Chondrocyte (in vitro differentiated cells): Measurements from ENCODE around the gene TMEM154. TPM values are rescaled to one million over a fixed set of nuclear protein-coding genes. Genes with fewer than 3 reads are reported as not detected.

Experiments
- DNase-seq: peaks from one replicate; pipeline ENCODE4 v3.0.0; 2021; ENCODE audit warnings: mixed read lengths, low spot score
- H3K27ac Mint-ChIP-seq: one replicate; pipeline ENCODE4 v1.8.0; 2021; ENCODE audit warnings: mild to moderate bottlenecking, moderate library complexity, mixed read lengths; ENCODE audit not compliant: unreplicated experiment
- H3K27me3 Mint-ChIP-seq: 2 replicates; pipeline ENCODE4 v1.8.0; 2021; ENCODE audit warnings: low read depth, mixed read lengths
- H3K36me3 Mint-ChIP-seq: 2 replicates; pipeline ENCODE4 v1.8.0; 2021; ENCODE audit warnings: low read depth, mixed read lengths
- H3K4me1 Mint-ChIP-seq: 2 replicates; pipeline ENCODE4 v1.8.0; 2021; ENCODE audit warnings: low read depth, mild to moderate bottlenecking, mixed read lengths
- H3K4me3 Mint-ChIP-seq: one replicate; pipeline ENCODE4 v1.8.0; 2021; ENCODE audit warnings: mild to moderate bottlenecking, moderate library complexity, mixed read lengths; ENCODE audit not compliant: unreplicated experiment
- H3K9me3 Mint-ChIP-seq: 2 replicates; pipeline ENCODE4 v1.8.0; 2021; ENCODE audit warnings: low read depth, mixed read lengths
- CTCF ChIP-seq: fragments of 200-600 bp; sonication (generic); IDR thresholded peaks from 2 replicates; pipeline ENCODE4 v1.5.0; 2021; ENCODE audit warnings: antibody characterized with exemption, mild to moderate bottlenecking, moderate library complexity
- total RNA-seq: library from RNA; stranded (reverse); gene quantifications from 3 replicates; pipeline ENCODE4 v1.2.1, GENCODE V29; 2021

The TMEM154 gene
- total RNA-seq, 1 donor from 2014 or later, result 2.2 TPM

DNA sequence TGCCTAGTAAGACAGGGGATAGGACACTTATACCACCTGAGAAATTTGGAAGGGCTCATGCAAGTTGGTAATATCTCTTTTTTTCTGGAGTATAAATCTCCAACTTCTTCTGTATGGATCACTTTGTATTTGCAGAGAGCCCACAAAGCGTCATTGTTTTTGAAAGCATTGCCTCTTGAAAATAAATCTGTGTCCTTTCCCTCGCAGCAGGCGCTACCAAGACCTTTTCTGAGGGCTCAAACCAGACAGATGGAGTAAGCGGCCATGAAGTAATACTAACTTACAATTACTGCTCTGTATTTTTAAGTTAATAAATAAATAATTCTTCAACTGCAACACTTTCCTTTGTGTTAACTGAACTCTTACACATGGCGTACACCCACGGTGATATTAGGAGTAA lies 87.9 kb downstream of the TMEM154 start:
- Mint-ChIP-seq H3K4me3 (no peak overlapping the region), H3K4me1 (peaks cover 21% of the 10 kb centered on the region), H3K9me3 (peaks cover 1% of the 10 kb centered on the region), H3K27me3 (peaks cover under 1% of the 10 kb centered on the region), H3K27ac (no peak overlapping the region), H3K36me3 (no peaks in the 10 kb centered on the region)
- DNase-seq, result no peak
- TF ChIP-seq CTCF, result no peak

GRCh38 chr4:152591396-152591795 lies 88.4 kb downstream of the TMEM154 start:
- Mint-ChIP-seq H3K27ac (peak overlapping the region; percentile 57), H3K36me3 (no peaks in the 10 kb centered on the region), H3K9me3 (peaks cover 6% of the 10 kb centered on the region), H3K4me3 (peak overlapping the region; percentile 48), H3K4me1 (peaks cover 21% of the 10 kb centered on the region), H3K27me3 (no peaks in the 10 kb centered on the region)
- no peak for TF ChIP-seq CTCF
- no peak for DNase-seq

GRCh38 chr4:152590179-152591031 lies 89.4 kb downstream of the TMEM154 start:
- H3K4me1 Mint-ChIP-seq, result peaks cover 21% of the 10 kb centered on the region
- H3K27me3 Mint-ChIP-seq, result no peaks in the 10 kb centered on the region
- peaks cover 6% of the 10 kb centered on the region for H3K9me3 Mint-ChIP-seq
- H3K4me3 Mint-ChIP-seq, result peak overlapping the region; percentile 35
- no peaks in the 10 kb centered on the region for H3K36me3 Mint-ChIP-seq
- DNase-seq, result no peak
- no peak for TF ChIP-seq CTCF
- H3K27ac Mint-ChIP-seq, result peak overlapping the region; percentile 57

DNA sequence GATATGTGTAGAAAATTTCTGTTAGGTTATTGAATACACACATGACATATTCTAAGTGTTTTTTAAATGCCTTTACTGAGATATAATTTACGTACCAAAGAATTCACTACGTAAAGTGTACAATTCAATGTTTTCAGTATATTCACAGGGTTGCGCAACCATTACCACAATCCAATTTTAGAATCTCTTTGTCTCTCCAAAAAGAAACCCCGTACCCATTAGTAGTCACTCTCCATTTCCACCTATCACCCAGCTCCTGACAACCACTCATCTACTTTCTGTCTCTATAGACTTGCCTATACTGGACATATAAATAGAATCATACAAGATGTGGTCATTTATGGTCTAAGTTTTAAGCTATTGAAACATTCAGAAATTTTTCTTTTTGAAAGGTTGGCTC lies 90.9 kb downstream of the TMEM154 start:
- no peak overlapping the region for H3K4me3 Mint-ChIP-seq
- H3K27me3 Mint-ChIP-seq, result no peaks in the 10 kb centered on the region
- peaks cover 6% of the 10 kb centered on the region for H3K9me3 Mint-ChIP-seq
- H3K36me3 Mint-ChIP-seq, result no peaks in the 10 kb centered on the region
- no peak for TF ChIP-seq CTCF
- peaks cover 21% of the 10 kb centered on the region for H3K4me1 Mint-ChIP-seq
- no peak overlapping the region for H3K27ac Mint-ChIP-seq
- DNase-seq, result no peak

DNA sequence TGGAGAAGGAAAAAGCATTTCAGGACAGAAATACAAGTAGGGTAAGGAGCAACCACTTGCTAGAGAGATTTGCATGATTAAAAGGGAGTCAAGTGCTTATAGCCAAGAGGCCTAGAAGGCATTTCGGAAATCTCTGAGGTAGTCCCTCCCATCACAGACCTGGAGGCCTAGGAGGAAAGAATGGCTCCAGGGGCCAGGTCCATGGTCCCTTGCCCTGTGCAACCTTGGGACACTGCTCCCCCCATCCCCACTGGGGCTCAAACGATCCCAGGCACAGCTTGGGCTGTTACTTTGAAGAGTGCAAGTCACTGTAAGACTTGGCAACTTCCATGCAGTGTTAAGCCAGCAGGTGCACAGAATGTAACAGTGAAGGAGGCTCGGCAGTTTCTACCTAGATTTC lies 92.7 kb downstream of the TMEM154 start:
- H3K27ac Mint-ChIP-seq, result no peak overlapping the region
- no peaks in the 10 kb centered on the region for H3K36me3 Mint-ChIP-seq
- H3K27me3 Mint-ChIP-seq, result no peaks in the 10 kb centered on the region
- H3K4me3 Mint-ChIP-seq, result no peak overlapping the region
- H3K9me3 Mint-ChIP-seq, result peaks cover 6% of the 10 kb centered on the region
- H3K4me1 Mint-ChIP-seq, result peaks cover 21% of the 10 kb centered on the region
- no peak for DNase-seq
- TF ChIP-seq CTCF, result no peak
